Breast epithelium (tissue), 4 donors: ENCODE results near the gene MYH10. TPM values are rescaled to one million over a fixed set of nuclear protein-coding genes. Genes with fewer than 3 reads are reported as not detected.
A peak's percentile ranks its signal among the peaks of the same experiment; 100 is the strongest.

ENCODE experiments used
- DNase-seq, 2 donors: peaks; one replicate each; pipeline ENCODE4 v3.0.0-alpha.2; 2019; ENCODE audit warnings: low spot score in 2 of 2
- H3K27ac ChIP-seq, 2 donors: fragments of 200-600 bp; sonication (generic) in 1 of 2; one replicate each; pipeline ENCODE4 v1.5.1; 2016 to 2019; ENCODE audit warnings: mild to moderate bottlenecking in 1 of 2
- H3K27me3 ChIP-seq, 2 donors: fragments of 200-600 bp; sonication (generic) in 1 of 2; one replicate each; pipeline versions ENCODE4 v1.5.1 to v1.6.0; 2017 to 2019; ENCODE audit warnings: control low read depth in 1 of 2, mild to moderate bottlenecking in 1 of 2
- H3K36me3 ChIP-seq: fragments of 200-600 bp; one replicate; pipeline ENCODE4 v1.5.1; 2019
- H3K4me1 ChIP-seq, 2 donors: fragments of 200-600 bp; sonication (generic); one replicate each; pipeline ENCODE4 v1.5.1; 2016 to 2019; ENCODE audit warnings: control low read depth in 1 of 2
- H3K4me3 ChIP-seq, 3 donors: fragments of 200-600 bp; sonication (generic); 1 replicate in 2 of 3; 2 replicates in 1 of 3; pipeline ENCODE4 v1.5.1; 2016 to 2019; ENCODE audit warnings: mild to moderate bottlenecking in 3 of 3, moderate library complexity in 2 of 3
- H3K9me3 ChIP-seq, 2 donors: fragments of 200-600 bp; sonication (generic) in 1 of 2; one replicate each; pipeline ENCODE4 v1.5.1; 2016 to 2019; ENCODE audit warnings: control low read depth in 1 of 2
- POLR2A ChIP-seq: fragments of 450-650 bp; IDR thresholded peaks from one replicate; pipeline ENCODE4 v1.6.1; 2016; ENCODE audit warnings: antibody characterized with exemption, mild to moderate bottlenecking, moderate library complexity
- POLR2AphosphoS5 ChIP-seq, 3 donors: sonication (generic); formaldehyde crosslinking; IDR thresholded peaks; one replicate each; pipeline ENCODE4 v1.6.1; 2017; ENCODE audit warnings: antibody characterized with exemption in 3 of 3
- intact Hi-C: fragments of 100-400 bp; cut with DNase I; formaldehyde crosslinking; loops from one replicate; pipeline ENCODE4 v1.15.1; 2023; ENCODE audit warnings: low total_unique reads
- total RNA-seq, 3 donors: library from RNA; depleted of rRNA; stranded (reverse); fragments of >200 nt; gene quantifications; one replicate each; pipeline ENCODE4 v1.1.0, GENCODE V29; 2016
- TF ChIP-seq, protein P1 (sequence below), 3 donors: fragments of 450-650 bp; IDR thresholded peaks; one replicate each; pipeline ENCODE4 v1.5.1; 2016 to 2017; ENCODE audit warnings: antibody characterized with exemption in 3 of 3, mild to moderate bottlenecking in 3 of 3, moderate library complexity in 3 of 3

MYH10 gene
- total RNA-seq, 3 donors from 2014 or later = 46.2 to 54.7 (median 46.7) TPM

DNA sequence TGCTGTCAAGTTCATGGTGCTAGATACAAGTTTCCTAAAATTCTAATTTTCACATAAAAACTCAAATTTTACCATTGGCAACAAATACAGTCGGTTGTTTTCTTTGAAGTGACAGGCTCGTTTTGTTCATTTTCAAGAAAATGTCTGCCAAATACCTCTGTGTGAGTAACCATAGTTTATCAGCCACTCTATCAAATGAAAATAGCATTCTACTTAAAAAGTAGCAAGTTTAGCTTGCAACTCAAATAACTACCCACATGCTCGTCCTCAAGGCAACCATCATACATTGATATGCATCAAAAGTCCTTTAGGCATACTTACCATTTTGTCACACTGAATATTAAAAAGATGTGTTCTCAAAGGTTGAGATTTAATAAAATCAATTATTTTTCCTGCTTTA lies 11.7 kb downstream of the MYH10 start:
- intact Hi-C loops = no loop called here
- no peaks in the 10 kb centered on the region for H3K36me3 ChIP-seq
- TF ChIP-seq POLR2A = no peak
- TF ChIP-seq, protein P1, sequence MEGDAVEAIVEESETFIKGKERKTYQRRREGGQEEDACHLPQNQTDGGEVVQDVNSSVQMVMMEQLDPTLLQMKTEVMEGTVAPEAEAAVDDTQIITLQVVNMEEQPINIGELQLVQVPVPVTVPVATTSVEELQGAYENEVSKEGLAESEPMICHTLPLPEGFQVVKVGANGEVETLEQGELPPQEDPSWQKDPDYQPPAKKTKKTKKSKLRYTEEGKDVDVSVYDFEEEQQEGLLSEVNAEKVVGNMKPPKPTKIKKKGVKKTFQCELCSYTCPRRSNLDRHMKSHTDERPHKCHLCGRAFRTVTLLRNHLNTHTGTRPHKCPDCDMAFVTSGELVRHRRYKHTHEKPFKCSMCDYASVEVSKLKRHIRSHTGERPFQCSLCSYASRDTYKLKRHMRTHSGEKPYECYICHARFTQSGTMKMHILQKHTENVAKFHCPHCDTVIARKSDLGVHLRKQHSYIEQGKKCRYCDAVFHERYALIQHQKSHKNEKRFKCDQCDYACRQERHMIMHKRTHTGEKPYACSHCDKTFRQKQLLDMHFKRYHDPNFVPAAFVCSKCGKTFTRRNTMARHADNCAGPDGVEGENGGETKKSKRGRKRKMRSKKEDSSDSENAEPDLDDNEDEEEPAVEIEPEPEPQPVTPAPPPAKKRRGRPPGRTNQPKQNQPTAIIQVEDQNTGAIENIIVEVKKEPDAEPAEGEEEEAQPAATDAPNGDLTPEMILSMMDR (IDR thresholded peaks at IDR 0.05) = no peak
- TF ChIP-seq POLR2AphosphoS5 (IDR thresholded peaks at IDR 0.05) = no peak
- H3K4me3 ChIP-seq = no peak overlapping the region
- H3K27me3 ChIP-seq = no peaks in the 10 kb centered on the region
- no peak for DNase-seq
- H3K4me1 ChIP-seq = no peaks in the 10 kb centered on the region
- H3K27ac ChIP-seq = no peak overlapping the region
- H3K9me3 ChIP-seq = no peaks in the 10 kb centered on the region

DNA sequence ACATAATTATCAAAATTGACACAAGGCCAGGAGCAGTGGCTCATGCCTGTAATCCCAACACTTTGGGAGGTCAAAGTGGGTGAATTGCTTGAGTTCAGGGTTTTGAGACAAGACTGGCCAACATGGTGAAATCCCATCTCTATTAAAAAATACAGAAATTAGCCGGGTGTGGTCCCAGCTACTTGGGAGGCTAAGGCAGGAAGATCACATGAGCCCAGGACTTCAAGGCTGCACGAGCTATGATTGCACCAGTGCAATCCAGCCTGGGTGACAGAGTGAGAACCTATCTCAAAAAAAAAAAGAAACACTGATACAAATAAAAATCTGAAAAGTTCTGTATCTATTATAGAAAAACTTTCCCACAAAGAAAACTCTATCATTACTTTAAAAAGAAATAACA lies 15.5 kb downstream of the MYH10 start:
- DNase-seq = no peak
- H3K4me3 ChIP-seq = no peak overlapping the region
- no peaks in the 10 kb centered on the region for H3K9me3 ChIP-seq
- intact Hi-C loops = no loop called here
- H3K27ac ChIP-seq = no peak overlapping the region
- H3K27me3 ChIP-seq = no peaks in the 10 kb centered on the region
- no peaks in the 10 kb centered on the region for H3K4me1 ChIP-seq
- H3K36me3 ChIP-seq = no peaks in the 10 kb centered on the region
- TF ChIP-seq POLR2AphosphoS5 (IDR thresholded peaks at IDR 0.05) (no peak), POLR2A (no peak)
- TF ChIP-seq, protein P1 (IDR thresholded peaks at IDR 0.05) = no peak

DNA sequence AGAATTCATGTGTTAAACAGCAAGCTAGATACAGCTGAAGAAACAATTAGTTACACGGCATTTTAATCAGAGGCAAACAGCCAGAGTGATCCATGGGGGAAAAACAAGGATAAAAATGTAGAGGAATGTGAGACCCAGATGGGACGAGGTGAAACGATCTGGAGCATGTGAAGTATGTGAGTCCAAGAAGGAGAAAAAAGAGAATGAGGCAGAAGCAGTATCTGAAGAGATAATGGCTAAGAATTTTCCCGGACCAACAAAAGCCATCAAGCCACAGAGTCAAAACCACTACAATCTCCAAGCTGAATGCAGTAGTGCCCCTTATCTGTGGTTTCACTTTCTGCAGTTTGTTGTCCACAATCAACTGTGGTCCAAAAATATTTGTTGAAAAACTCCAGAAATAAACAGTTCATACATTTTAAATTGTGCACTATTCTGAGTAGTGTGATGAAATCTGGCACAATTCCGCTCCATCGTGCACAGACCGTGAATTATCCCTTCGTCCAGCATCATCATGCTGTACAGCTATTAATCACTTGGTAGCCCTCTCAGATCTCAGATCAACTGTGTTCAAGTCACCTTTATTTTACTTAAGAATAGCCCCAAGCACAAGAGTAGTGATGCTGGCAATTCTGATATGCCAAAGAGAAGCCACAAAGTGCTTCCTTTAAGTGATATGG lies 18.8 kb downstream of the MYH10 start:
- Histone ChIP-seq H3K36me3 (no peaks in the 10 kb centered on the region), H3K4me1 (peaks cover 0 to 1% of the 10 kb centered on the region in 2 donors), H3K27me3 (no peaks in the 10 kb centered on the region), H3K27ac (peak overlapping the region; percentile 37 to 64), H3K9me3 (no peaks in the 10 kb centered on the region), H3K4me3 (peak overlapping the region in 1 of 3 donors; percentile 10)
- TF ChIP-seq, protein P1 (IDR thresholded peaks at IDR 0.05) = no peak
- TF ChIP-seq POLR2A (no peak), POLR2AphosphoS5 (IDR thresholded peaks at IDR 0.05) (no peak)
- intact Hi-C loops = no loop called here
- no peak for DNase-seq

DNA sequence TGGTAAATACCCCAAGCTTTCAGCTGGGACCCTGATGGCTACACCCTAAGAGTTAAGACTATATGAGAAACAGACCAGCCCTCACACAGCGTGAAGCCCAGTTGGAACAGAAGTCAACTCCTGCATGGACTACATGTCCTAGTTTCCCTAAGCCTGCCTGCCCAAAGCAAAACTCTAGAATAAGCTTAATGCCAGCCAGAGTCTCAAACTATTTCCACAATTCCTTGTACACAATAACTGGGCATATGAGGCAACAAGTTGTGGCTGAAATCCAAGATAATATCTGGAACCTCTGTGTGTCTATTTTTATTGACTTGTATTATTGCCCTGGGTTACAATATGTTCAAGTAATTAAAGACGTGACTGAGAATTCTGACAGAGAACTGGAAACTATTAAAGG lies 19.4 kb downstream of the MYH10 start:
- no peaks in the 10 kb centered on the region for H3K36me3 ChIP-seq
- intact Hi-C loops = no loop called here
- no peaks in the 10 kb centered on the region for H3K27me3 ChIP-seq
- no peaks in the 10 kb centered on the region for H3K9me3 ChIP-seq
- peaks cover 0 to 7% of the 10 kb centered on the region in 2 donors for H3K4me1 ChIP-seq
- peak overlapping the region; percentile 37 to 72 for H3K27ac ChIP-seq
- DNase-seq = no peak
- TF ChIP-seq POLR2A = no peak
- TF ChIP-seq, protein P1 (IDR thresholded peaks at IDR 0.05) = no peak
- no peak for TF ChIP-seq POLR2AphosphoS5 (IDR thresholded peaks at IDR 0.05)
- no peak overlapping the region for H3K4me3 ChIP-seq

DNA sequence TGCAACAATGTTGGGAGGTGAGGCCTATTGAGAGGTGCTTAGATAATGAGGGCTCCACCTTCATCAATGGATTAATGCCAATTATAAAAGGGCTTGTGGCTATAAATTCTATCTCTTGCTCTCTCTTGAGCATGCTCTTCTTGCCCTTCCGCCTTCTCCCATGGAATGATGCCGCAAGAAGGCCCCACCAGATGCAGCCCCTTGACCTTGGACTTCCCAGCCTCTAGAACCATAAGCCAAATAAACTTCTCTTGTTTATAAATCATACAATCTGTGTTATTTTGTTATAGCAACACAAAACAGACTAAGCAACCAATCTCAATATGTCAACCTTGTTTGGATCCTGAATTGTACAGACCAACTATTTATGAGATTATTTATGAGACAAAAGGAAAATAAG lies 20.0 kb downstream of the MYH10 start:
- TF ChIP-seq POLR2AphosphoS5 (IDR thresholded peaks at IDR 0.05) = no peak
- TF ChIP-seq, protein P1 (IDR thresholded peaks at IDR 0.05) = no peak
- TF ChIP-seq POLR2A = no peak
- Histone ChIP-seq H3K36me3 (no peaks in the 10 kb centered on the region), H3K4me3 (no peak overlapping the region), H3K27ac (peak overlapping the region in 1 of 2 donors; percentile 37), H3K9me3 (no peaks in the 10 kb centered on the region), H3K27me3 (no peaks in the 10 kb centered on the region), H3K4me1 (peaks cover 0 to 8% of the 10 kb centered on the region in 2 donors)
- DNase-seq = no peak
- intact Hi-C loops = no loop called here
